NCI-H2107 (cell line): Measurements from ENCODE around the gene PLET1.
"Not testable (repeated sequence)": the region's sequence is repeated elsewhere in the genome, so short reads cannot be mapped to it uniquely, and the experiment has no call there.

Experiments used
- DNase-seq: peaks from one replicate; lab custom pipeline; 2025; lab: John Stamatoyannopoulos, UW

The PLET1 gene

DNA sequence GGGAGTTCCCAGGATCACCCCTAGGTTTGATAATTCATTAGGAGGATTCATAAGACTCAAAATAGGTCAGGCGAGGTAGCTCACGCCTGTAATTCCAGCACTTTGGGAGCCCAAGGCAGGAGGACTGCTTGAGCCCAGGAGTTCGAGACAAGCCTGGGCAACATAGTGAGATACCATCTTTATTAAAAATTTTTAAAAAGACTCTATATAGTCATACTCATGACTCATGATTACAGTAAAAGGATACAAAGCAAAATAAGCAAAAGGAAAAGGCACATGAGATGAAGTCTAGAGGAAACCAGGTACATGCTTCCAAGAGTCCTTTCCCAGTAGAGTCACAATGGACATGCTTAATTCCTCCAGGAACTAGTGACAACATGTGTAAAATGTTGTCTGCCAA, 48.4 kb downstream of the PLET1 start:
- no peak for DNase-seq

GRCh38 chr11:112211536-112211935, 49.1 kb downstream of the PLET1 start:
- no peak for DNase-seq

GRCh38 chr11:112210890-112211289, 49.8 kb downstream of the PLET1 start:
- DNase-seq = no peak

GRCh38 chr11:112206071-112206470, 54.6 kb downstream of the PLET1 start:
- DNase-seq = no peak

DNA sequence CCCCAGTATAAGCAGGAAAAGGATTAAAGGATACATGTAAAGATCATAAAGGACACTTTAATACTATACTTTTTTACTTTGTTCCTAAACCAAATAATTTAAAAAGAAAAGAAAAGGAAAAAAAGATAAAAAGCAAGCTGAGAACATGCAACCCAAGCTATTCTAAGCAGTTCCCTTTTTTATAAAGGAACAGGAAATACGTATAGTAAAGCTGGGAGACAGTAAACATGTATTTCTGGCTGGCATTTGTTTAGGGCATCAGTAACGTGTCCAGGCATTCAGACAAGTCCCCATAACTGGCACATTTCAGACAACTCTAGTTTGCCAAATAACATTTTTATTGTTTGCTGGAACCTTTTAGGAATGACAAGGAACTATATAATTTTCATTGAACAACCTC, 60.4 kb downstream of the PLET1 start:
- no peak for DNase-seq

GRCh38 chr11:112199101-112199500, 61.6 kb downstream of the PLET1 start:
- not testable (repeated sequence) for DNase-seq
